Neural progenitor cell (in vitro differentiated cells): Measurements from ENCODE around the gene CNR2. TPM values are rescaled to one million over a fixed set of nuclear protein-coding genes. Genes with fewer than 3 reads are reported as not detected.

Experiments used
- DNase-seq: peaks from one replicate; pipeline ENCODE4 v3.0.0-alpha.2; 2016; ENCODE audit warnings: low spot score
- H2AFZ ChIP-seq: fragments of 200-600 bp; sonication (generic); replicated peaks from 2 replicates; pipeline ENCODE4 v1.6.1; 2016; ENCODE audit warnings: antibody characterized with exemption
- H3F3A ChIP-seq: fragments of 200-600 bp; sonication (generic); 2 replicates; pipeline ENCODE4 v1.6.1; 2016; ENCODE audit warnings: antibody characterized with exemption, low read depth
- H3K27ac ChIP-seq: fragments of 200-600 bp; sonication (generic); 2 replicates; pipeline ENCODE4 v1.5.1; 2016; ENCODE audit warnings: mild to moderate bottlenecking
- H3K27me3 ChIP-seq: fragments of 200-600 bp; sonication (generic); 2 replicates; pipeline ENCODE4 v1.6.1; 2016; ENCODE audit warnings: mild to moderate bottlenecking, moderate library complexity
- H3K36me3 ChIP-seq: fragments of 200-600 bp; sonication (generic); 2 replicates; pipeline ENCODE4 v1.5.1; 2016
- H3K4me1 ChIP-seq: fragments of 200-600 bp; sonication (generic); 2 replicates; pipeline ENCODE4 v1.6.1; 2016; ENCODE audit warnings: mixed run types
- H3K4me2 ChIP-seq: fragments of 200-600 bp; sonication (generic); 2 replicates; pipeline ENCODE4 v1.6.1; 2016
- H3K4me3 ChIP-seq: fragments of 200-600 bp; sonication (generic); 2 replicates; pipeline ENCODE4 v1.5.1; 2016
- H3K79me2 ChIP-seq: fragments of 200-600 bp; sonication (generic); 2 replicates; pipeline ENCODE4 v1.6.1; 2016; ENCODE audit warnings: low read depth
- H3K9ac ChIP-seq: fragments of 200-600 bp; sonication (generic); 2 replicates; pipeline ENCODE4 v1.6.1; 2016
- H3K9me3 ChIP-seq: fragments of 200-600 bp; sonication (generic); 2 replicates; pipeline ENCODE4 v1.5.1; 2016; ENCODE audit warnings: low read depth
- H4K20me1 ChIP-seq: fragments of 200-600 bp; sonication (generic); 2 replicates; pipeline ENCODE4 v1.6.1; 2016; ENCODE audit warnings: low read depth
- H3K27ac Mint-ChIP-seq: 3 replicates; pipeline ENCODE4 v1.8.0; 2021; ENCODE audit warnings: mixed read lengths
- H3K27me3 Mint-ChIP-seq: 2 replicates; pipeline ENCODE4 v1.8.0; 2022; ENCODE audit warnings: low read depth, mild to moderate bottlenecking, inconsistent platforms, moderate library complexity, mixed read lengths; ENCODE audit not compliant: insufficient read depth
- H3K36me3 Mint-ChIP-seq: 3 replicates; pipeline ENCODE4 v1.8.0; 2021; ENCODE audit warnings: mixed read lengths
- H3K4me1 Mint-ChIP-seq: 3 replicates; pipeline ENCODE4 v1.8.0; 2021; ENCODE audit warnings: mixed read lengths
- H3K4me3 Mint-ChIP-seq: 3 replicates; pipeline ENCODE4 v1.8.0; 2021; ENCODE audit warnings: mild to moderate bottlenecking, moderate library complexity, mixed read lengths
- H3K9me3 Mint-ChIP-seq: 3 replicates; pipeline ENCODE4 v1.8.0; 2020; ENCODE audit warnings: mixed read lengths
- CTCF ChIP-seq: fragments of 200-600 bp; sonication (generic); IDR thresholded peaks from 2 replicates; pipeline ENCODE4 v1.5.1; 2017; ENCODE audit warnings: antibody characterized with exemption, mild to moderate bottlenecking
- EZH2 ChIP-seq: fragments of 200-600 bp; sonication (generic); IDR thresholded peaks from 2 replicates; pipeline ENCODE4 v1.6.1; 2017; ENCODE audit warnings: antibody characterized with exemption, mild to moderate bottlenecking, moderate library complexity
- EZH2phosphoT487 ChIP-seq: fragments of 200-600 bp; sonication (generic); IDR thresholded peaks from 2 replicates; pipeline ENCODE4 v1.6.1; 2017; ENCODE audit warnings: antibody characterized with exemption
- microRNA counts: library from miRNA; unstranded; fragments of <30 nt; microRNA quantifications from one replicate; lab custom pipeline; 2016
- microRNA-seq: library from miRNA; unstranded; fragments of <30 nt; microRNA quantifications from one replicate; pipeline ENCODE4, GENCODE V29; 2016
- small RNA-seq: library from RNA; depleted of rRNA; stranded (forward); fragments of <200 nt; gene quantifications from one replicate; pipeline ENCODE3, GENCODE V24; 2015
- total RNA-seq: library from RNA; depleted of rRNA; stranded (reverse); fragments of >200 nt; gene quantifications from 2 replicates; pipeline ENCODE4 v1.2.3, GENCODE V29; 2015; ENCODE audit warnings: low replicate concordance

The CNR2 gene
- total RNA-seq, 1 donor from 2014 or later: not detected

GRCh38 chr1:23824711-23825075, 88.5 kb downstream of the CNR2 start:
- H3K27me3 ChIP-seq: no peaks in the 10 kb centered on the region
- peaks cover 13% of the 10 kb centered on the region for H3F3A ChIP-seq
- H3K79me2 ChIP-seq: peaks cover 17% of the 10 kb centered on the region
- Mint-ChIP-seq H3K4me3 (peak overlapping the region; percentile 98), H3K27me3 (no peaks in the 10 kb centered on the region), H3K4me1 (peaks cover 16% of the 10 kb centered on the region), H3K9me3 (no peaks in the 10 kb centered on the region), H3K36me3 (no peaks in the 10 kb centered on the region), H3K27ac (peak overlapping the region; percentile 96)
- H3K9ac ChIP-seq: peak overlapping the region; percentile 87
- H3K9me3 ChIP-seq: no peaks in the 10 kb centered on the region
- no peaks in the 10 kb centered on the region for H3K36me3 ChIP-seq
- peaks cover 3% of the 10 kb centered on the region for H4K20me1 ChIP-seq
- TF ChIP-seq EZH2 (no peak), EZH2phosphoT487 (no peak), CTCF (no peak)
- peak overlapping the region; percentile 92 for H3K4me3 ChIP-seq
- H3K4me1 ChIP-seq: peaks cover 6% of the 10 kb centered on the region
- DNase-seq: peak; percentile 8
- H2AFZ ChIP-seq: peak overlapping the region; percentile 52
- H3K27ac ChIP-seq: peak overlapping the region; percentile 32
- peak overlapping the region; percentile 94 for H3K4me2 ChIP-seq

- H3K27ac Mint-ChIP-seq: no peak overlapping the region
- H3K4me3 ChIP-seq: no peak overlapping the region
These were observed 89.4 kb downstream of the CNR2 start for GRCh38 chr1:23823767-23824166.

More at GRCh38 chr1:23823767-23824166, 89.4 kb downstream of the CNR2 start:
- Histone ChIP-seq H3F3A (peaks cover 13% of the 10 kb centered on the region), H3K9me3 (no peaks in the 10 kb centered on the region), H3K4me1 (peaks cover 6% of the 10 kb centered on the region), H3K36me3 (no peaks in the 10 kb centered on the region), H3K79me2 (peaks cover 17% of the 10 kb centered on the region), H3K4me2 (peak overlapping the region; percentile 94), H3K27me3 (no peaks in the 10 kb centered on the region), H2AFZ (no peak overlapping the region), H3K27ac (no peak overlapping the region), H4K20me1 (peaks cover 3% of the 10 kb centered on the region), H3K9ac (no peak overlapping the region)
- peaks cover 16% of the 10 kb centered on the region for H3K4me1 Mint-ChIP-seq
- no peak for DNase-seq
- H3K36me3 Mint-ChIP-seq: no peaks in the 10 kb centered on the region
- no peaks in the 10 kb centered on the region for H3K9me3 Mint-ChIP-seq
- TF ChIP-seq EZH2 (no peak), EZH2phosphoT487 (no peak), CTCF (no peak)
- H3K27me3 Mint-ChIP-seq: no peaks in the 10 kb centered on the region
- peak overlapping the region; percentile 98 for H3K4me3 Mint-ChIP-seq

MicroRNAs encoded within 50 kb of the gene (microRNA counts, 767-probe panel; counts per million panel counts)
- microRNA hsa-miR-378f (lab: Ali Mortazavi, UCI): 460 counts per million, percentile 90 among the panel's probes with 10 or more counts

Small RNAs within 50 kb of the gene (microRNA-seq; reads per million reads assigned to microRNA genes)
- gene MIR378F: not detected

Small RNAs within 50 kb of the gene (small RNA-seq; reads per million reads assigned to genes)
- gene MIR378F: not detected

Other genes starting within 250 kb of the CNR2 start
- 1,388 and 2,503 TPM in 2 replicates for gene RPL11, start 221.6 kb downstream of the CNR2 start, total RNA-seq
- 29.1 and 30.0 TPM in 2 replicates for gene ELOA, start 169.9 kb downstream of the CNR2 start, total RNA-seq
- gene PITHD1, start 134.9 kb downstream of the CNR2 start, total RNA-seq: 63.7 and 72.5 TPM in 2 replicates
- 41.8 and 102 TPM in 2 replicates for gene LYPLA2, start 122.2 kb downstream of the CNR2 start, total RNA-seq
- 15.6 and 24.2 TPM in 2 replicates for gene GALE, start 112.6 kb downstream of the CNR2 start, total RNA-seq
- gene HMGCL, start 87.9 kb downstream of the CNR2 start, total RNA-seq: 20.7 and 30.7 TPM in 2 replicates
- gene FUCA1, start 45.1 kb downstream of the CNR2 start, total RNA-seq: 10.2 and 12.6 TPM in 2 replicates
- gene PNRC2, start 46.5 kb upstream of the CNR2 start, total RNA-seq: 258 and 365 TPM in 2 replicates
- 161 and 219 TPM in 2 replicates for gene SRSF10, start 67.0 kb upstream of the CNR2 start, total RNA-seq
- 0.06 TPM in 1 of 2 replicates, not detected in the other for gene MYOM3, start 198.8 kb upstream of the CNR2 start, total RNA-seq
- gene IL22RA1, start 229.8 kb upstream of the CNR2 start, total RNA-seq: 0.03 TPM in 1 of 2 replicates, not detected in the other